ENCODE measurements around the gene CS.
A peak's percentile ranks its signal among the peaks of the same experiment; 100 is the strongest.
"Not testable (repeated sequence)": the region's sequence is repeated elsewhere in the genome, so short reads cannot be mapped to it uniquely, and the experiment has no call there.

The CS gene

GRCh38 chr12:56299853-56300643, at the start of gene CS:
Gene CS (minus strand): TSS chr12:56300330. CDS start chr12:56300201, 129 bp downstream.
- peak; percentile 97 for DNase-seq

- DNase-seq, result no peak
Observed at GRCh38 chr12:56348776-56349175, 48.6 kb upstream of the CS start.

- not testable (repeated sequence) for DNase-seq
Observed at GRCh38 chr12:56347255-56347654, 47.1 kb upstream of the CS start.

- no peak for DNase-seq
Observed at GRCh38 chr12:56346675-56347074, 46.5 kb upstream of the CS start.

- not testable (repeated sequence) for DNase-seq
Observed at GRCh38 chr12:56342290-56342689, 42.2 kb upstream of the CS start.

- DNase-seq, result no peak
Observed at GRCh38 chr12:56341616-56342015, 41.5 kb upstream of the CS start.

- DNase-seq, result no peak
Observed at GRCh38 chr12:56339158-56339422, 39.0 kb upstream of the CS start.

- peak; percentile 76 for DNase-seq
Observed at GRCh38 chr12:56338308-56339157, 38.4 kb upstream of the CS start, which contains the start of gene IL23A. Gene IL23A (plus strand): TSS chr12:56338884. CDS start chr12:56339045, 161 bp downstream.

GRCh38 chr12:56337753-56338251, 37.7 kb upstream of the CS start:
- DNase-seq, result no peak

GRCh38 chr12:56336361-56337167, 36.4 kb upstream of the CS start:
- no peak for DNase-seq

GRCh38 chr12:56335527-56335926, 35.4 kb upstream of the CS start:
- DNase-seq, result not testable (repeated sequence)

- DNase-seq, result no peak
Observed at GRCh38 chr12:56334490-56334793, 34.3 kb upstream of the CS start.

- peak; percentile 87 for DNase-seq
Observed at GRCh38 chr12:56333679-56334489, 33.8 kb upstream of the CS start, which contains the start of gene PAN2. Gene PAN2 (minus strand): TSS chr12:56334000. CDS start chr12:56333094, 906 bp downstream.

GRCh38 chr12:56333197-56333678, 33.1 kb upstream of the CS start:
- no peak for DNase-seq

- no peak for DNase-seq
Observed at GRCh38 chr12:56332512-56333196, 32.5 kb upstream of the CS start.

- no peak for DNase-seq
Observed at GRCh38 chr12:56330936-56331490, 30.9 kb upstream of the CS start.

- DNase-seq, result no peak
Observed at GRCh38 chr12:56326533-56326932, 26.4 kb upstream of the CS start.

- DNase-seq, result no peak
Observed at GRCh38 chr12:56326126-56326525, 26.0 kb upstream of the CS start.

- DNase-seq, result no peak
Observed at GRCh38 chr12:56324206-56324605, 24.1 kb upstream of the CS start.

GRCh38 chr12:56321610-56322009, 21.5 kb upstream of the CS start:
- not testable (repeated sequence) for DNase-seq

GRCh38 chr12:56321027-56321426, 20.9 kb upstream of the CS start:
- no peak for DNase-seq

Data from activated CD4-positive, CD25-positive, alpha-beta regulatory T cell treated with anti-CD3 and anti-CD28 coated beads, Interleukin-2, amount 50 U/mL, for 72 hours (primary cell).